ENCODE data around the gene GJB4. TPM values are rescaled to one million over a fixed set of nuclear protein-coding genes. Genes with fewer than 3 reads are reported as not detected.
"Not testable (repeated sequence)": the region's sequence is repeated elsewhere in the genome, so short reads cannot be mapped to it uniquely, and the experiment has no call there.

GJB4 gene
- total and polyA plus RNA-seq, 4 donors, result not detected

GRCh38 chr1:34730485-34730884, 29.1 kb upstream of the GJB4 start:
- TF ChIP-seq TAF1 (conservative IDR thresholded peaks at IDR 0.05) (no peak), RXRA (IDR thresholded peaks at IDR 0.05) (no peak), HNF4G (IDR thresholded peaks at IDR 0.05) (no peak), GABPA (IDR thresholded peaks at IDR 0.05 in 1 of 2, conservative IDR thresholded peaks at IDR 0.05 in 1 of 2) (no peak)
- Histone ChIP-seq H3K36me3 (ENCODE audit: control insufficient read depth in 4 of 4, insufficient read depth in 3 of 4, low read depth in 1 of 4, low read length in 3 of 4) (no peaks in the 10 kb centered on the region), H3K4me1 (ENCODE audit: control insufficient read depth in 4 of 4, insufficient read depth in 4 of 4, low read length in 3 of 4) (no peaks in the 10 kb centered on the region), H3K27ac (ENCODE audit: low read depth in 1 of 2, low read length in 2 of 2) (no peak overlapping the region), H3K27me3 (ENCODE audit: control insufficient read depth in 4 of 4, insufficient read depth in 4 of 4, low read length in 3 of 4) (no peaks in the 10 kb centered on the region), H3K9ac (ENCODE audit: low read depth in 1 of 2, low read length in 2 of 2) (no peak overlapping the region), H3K9me3 (ENCODE audit: control insufficient read depth in 4 of 4, low read length in 3 of 4) (no peaks in the 10 kb centered on the region), H3K4me3 (ENCODE audit: low read depth in 1 of 3, low read length in 3 of 3) (no peak overlapping the region)
- WGBS, result 83% methylated on average over 5 of the region's 5 CpGs
- DNase-seq (ENCODE audit: low spot score), result no peak

GRCh38 chr1:34732831-34733230, 26.7 kb upstream of the GJB4 start:
- H3K9ac ChIP-seq (ENCODE audit: low read depth in 1 of 2, low read length in 2 of 2); H3K27me3 ChIP-seq (ENCODE audit: control insufficient read depth in 4 of 4, insufficient read depth in 4 of 4, low read length in 3 of 4); H3K9me3 ChIP-seq (ENCODE audit: control insufficient read depth in 4 of 4, low read length in 3 of 4); H3K4me1 ChIP-seq (ENCODE audit: control insufficient read depth in 4 of 4, insufficient read depth in 4 of 4, low read length in 3 of 4); H3K4me3 ChIP-seq (ENCODE audit: low read depth in 1 of 3, low read length in 3 of 3); DNase-seq (ENCODE audit: low spot score); H3K27ac ChIP-seq (ENCODE audit: low read depth in 1 of 2, low read length in 2 of 2); H3K36me3 ChIP-seq (ENCODE audit: control insufficient read depth in 4 of 4, insufficient read depth in 3 of 4, low read depth in 1 of 4, low read length in 3 of 4): not testable (repeated sequence)
- 71% methylated on average over 7 of the region's 7 CpGs for WGBS

- Histone ChIP-seq H3K4me3 (ENCODE audit: low read depth in 1 of 3, low read length in 3 of 3) (no peak overlapping the region), H3K27me3 (ENCODE audit: control insufficient read depth in 4 of 4, insufficient read depth in 4 of 4, low read length in 3 of 4) (no peaks in the 10 kb centered on the region), H3K9ac (ENCODE audit: low read depth in 1 of 2, low read length in 2 of 2) (no peak overlapping the region), H3K4me1 (ENCODE audit: control insufficient read depth in 4 of 4, insufficient read depth in 4 of 4, low read length in 3 of 4) (no peaks in the 10 kb centered on the region), H3K36me3 (ENCODE audit: control insufficient read depth in 4 of 4, insufficient read depth in 3 of 4, low read depth in 1 of 4, low read length in 3 of 4) (no peaks in the 10 kb centered on the region), H3K27ac (ENCODE audit: low read depth in 1 of 2, low read length in 2 of 2) (no peak overlapping the region), H3K9me3 (ENCODE audit: control insufficient read depth in 4 of 4, low read length in 3 of 4) (no peaks in the 10 kb centered on the region)
- WGBS, result 89% methylated on average over 10 of the region's 10 CpGs
- no peak for TF ChIP-seq HNF4G (IDR thresholded peaks at IDR 0.05)
- TF ChIP-seq GABPA (IDR thresholded peaks at IDR 0.05 in 1 of 2, conservative IDR thresholded peaks at IDR 0.05 in 1 of 2), result no peak
- TF ChIP-seq REST (IDR thresholded peaks at IDR 0.05), result no peak
- TF ChIP-seq MAX (IDR thresholded peaks at IDR 0.05), result no peak
- no peak for TF ChIP-seq RXRA (IDR thresholded peaks at IDR 0.05)
- TF ChIP-seq FOXA2 (IDR thresholded peaks at IDR 0.05), result no peak
- TF ChIP-seq JUND (IDR thresholded peaks at IDR 0.05), result no peak
- DNase-seq (ENCODE audit: low spot score), result no peak
Measured at GRCh38 chr1:34736692-34737091, 22.8 kb upstream of the GJB4 start.

GRCh38 chr1:34737236-34737635, 22.3 kb upstream of the GJB4 start:
- H3K4me3 ChIP-seq (ENCODE audit: low read depth in 1 of 3, low read length in 3 of 3); H3K27ac ChIP-seq (ENCODE audit: low read depth in 1 of 2, low read length in 2 of 2); H3K9me3 ChIP-seq (ENCODE audit: control insufficient read depth in 4 of 4, low read length in 3 of 4); H3K36me3 ChIP-seq (ENCODE audit: control insufficient read depth in 4 of 4, insufficient read depth in 3 of 4, low read depth in 1 of 4, low read length in 3 of 4); DNase-seq (ENCODE audit: low spot score); H3K4me1 ChIP-seq (ENCODE audit: control insufficient read depth in 4 of 4, insufficient read depth in 4 of 4, low read length in 3 of 4); H3K9ac ChIP-seq (ENCODE audit: low read depth in 1 of 2, low read length in 2 of 2); H3K27me3 ChIP-seq (ENCODE audit: control insufficient read depth in 4 of 4, insufficient read depth in 4 of 4, low read length in 3 of 4): not testable (repeated sequence)
- 87% methylated on average over 12 of the region's 12 CpGs for WGBS
